ENCODE data around the gene DDX51.

The DDX51 gene

GRCh38 chr12:132186857-132187620 lies 42.9 kb upstream of the DDX51 start:
- Histone ChIP-seq H3K4me3 (ENCODE audit: low read depth, low read length) (no peak overlapping the region), H3K4me1 (ENCODE audit: control insufficient read depth, insufficient read depth, low read length) (peaks cover 9% of the 10 kb centered on the region; the same call in 1 of the 2 replicates), H3K27me3 (ENCODE audit: control insufficient read depth, insufficient read depth, low read length) (peaks cover 100% of the 10 kb centered on the region)

GRCh38 chr12:132186208-132186856 lies 42.2 kb upstream of the DDX51 start:
- no peaks in the 10 kb centered on the region for H3K36me3 ChIP-seq (ENCODE audit: control insufficient read depth, insufficient read depth, low read length)
- H3K4me1 ChIP-seq (ENCODE audit: control insufficient read depth, insufficient read depth, low read length) = peaks cover 9% of the 10 kb centered on the region; the same call in 1 of the 2 replicates
- no peak overlapping the region for H3K27ac ChIP-seq (ENCODE audit: low read depth, low read length)
- no peak overlapping the region for H3K9ac ChIP-seq (ENCODE audit: low read length)
- H3K27me3 ChIP-seq (ENCODE audit: control insufficient read depth, insufficient read depth, low read length) = peaks cover 98% of the 10 kb centered on the region
- no peaks in the 10 kb centered on the region for H3K9me3 ChIP-seq (ENCODE audit: control insufficient read depth, insufficient read depth, low read depth, low read length)
- no peak overlapping the region for H3K4me3 ChIP-seq (ENCODE audit: low read depth, low read length)

More at GRCh38 chr12:132186857-132187620, 42.9 kb upstream of the DDX51 start:
- no peaks in the 10 kb centered on the region for H3K36me3 ChIP-seq (ENCODE audit: control insufficient read depth, insufficient read depth, low read length)
- no peak overlapping the region for H3K27ac ChIP-seq (ENCODE audit: low read depth, low read length)
- H3K9ac ChIP-seq (ENCODE audit: low read length) = no peak overlapping the region
- no peaks in the 10 kb centered on the region for H3K9me3 ChIP-seq (ENCODE audit: control insufficient read depth, insufficient read depth, low read depth, low read length)

GRCh38 chr12:132185705-132186104 lies 41.6 kb upstream of the DDX51 start:
- Histone ChIP-seq H3K27me3 (ENCODE audit: control insufficient read depth, insufficient read depth, low read length) (peaks cover 98% of the 10 kb centered on the region), H3K27ac (ENCODE audit: low read depth, low read length) (no peak overlapping the region), H3K9me3 (ENCODE audit: control insufficient read depth, insufficient read depth, low read depth, low read length) (no peaks in the 10 kb centered on the region), H3K4me3 (ENCODE audit: low read depth, low read length) (no peak overlapping the region), H3K4me1 (ENCODE audit: control insufficient read depth, insufficient read depth, low read length) (peaks cover 9% of the 10 kb centered on the region; the same call in 1 of the 2 replicates), H3K9ac (ENCODE audit: low read length) (no peak overlapping the region), H3K36me3 (ENCODE audit: control insufficient read depth, insufficient read depth, low read length) (no peaks in the 10 kb centered on the region)

- H3K27ac ChIP-seq (ENCODE audit: low read depth, low read length) = no peak overlapping the region
- no peak overlapping the region for H3K9ac ChIP-seq (ENCODE audit: low read length)
- peaks cover 95% of the 10 kb centered on the region for H3K27me3 ChIP-seq (ENCODE audit: control insufficient read depth, insufficient read depth, low read length)
- no peaks in the 10 kb centered on the region for H3K36me3 ChIP-seq (ENCODE audit: control insufficient read depth, insufficient read depth, low read length)
- H3K4me3 ChIP-seq (ENCODE audit: low read depth, low read length) = no peak overlapping the region
- H3K4me1 ChIP-seq (ENCODE audit: control insufficient read depth, insufficient read depth, low read length) = peaks cover 5% of the 10 kb centered on the region; the same call in 1 of the 2 replicates
- H3K9me3 ChIP-seq (ENCODE audit: control insufficient read depth, insufficient read depth, low read depth, low read length) = no peaks in the 10 kb centered on the region
These were observed 38.7 kb upstream of the DDX51 start for GRCh38 chr12:132182711-132183365.

- Histone ChIP-seq H3K9me3 (ENCODE audit: control insufficient read depth, insufficient read depth, low read depth, low read length) (no peaks in the 10 kb centered on the region), H3K36me3 (ENCODE audit: control insufficient read depth, insufficient read depth, low read length) (no peaks in the 10 kb centered on the region), H3K4me1 (ENCODE audit: control insufficient read depth, insufficient read depth, low read length) (peaks cover 5% of the 10 kb centered on the region; the same call in 1 of the 2 replicates), H3K27ac (ENCODE audit: low read depth, low read length) (no peak overlapping the region), H3K27me3 (ENCODE audit: control insufficient read depth, insufficient read depth, low read length) (peaks cover 91% of the 10 kb centered on the region), H3K4me3 (ENCODE audit: low read depth, low read length) (no peak overlapping the region), H3K9ac (ENCODE audit: low read length) (no peak overlapping the region)
These were observed 38.1 kb upstream of the DDX51 start for GRCh38 chr12:132182206-132182710.

GRCh38 chr12:132181570-132182200 lies 37.6 kb upstream of the DDX51 start:
- Histone ChIP-seq H3K4me3 (ENCODE audit: low read depth, low read length) (no peak overlapping the region), H3K27ac (ENCODE audit: low read depth, low read length) (no peak overlapping the region), H3K27me3 (ENCODE audit: control insufficient read depth, insufficient read depth, low read length) (peaks cover 91% of the 10 kb centered on the region), H3K36me3 (ENCODE audit: control insufficient read depth, insufficient read depth, low read length) (no peaks in the 10 kb centered on the region), H3K9ac (ENCODE audit: low read length) (no peak overlapping the region), H3K4me1 (ENCODE audit: control insufficient read depth, insufficient read depth, low read length) (peaks cover 5% of the 10 kb centered on the region; the same call in 1 of the 2 replicates), H3K9me3 (ENCODE audit: control insufficient read depth, insufficient read depth, low read depth, low read length) (no peaks in the 10 kb centered on the region)

GRCh38 chr12:132180648-132181546 lies 36.8 kb upstream of the DDX51 start:
- no peak overlapping the region for H3K9ac ChIP-seq (ENCODE audit: low read length)
- peaks cover 5% of the 10 kb centered on the region; the same call in 1 of the 2 replicates for H3K4me1 ChIP-seq (ENCODE audit: control insufficient read depth, insufficient read depth, low read length)
- peaks cover 84% of the 10 kb centered on the region for H3K27me3 ChIP-seq (ENCODE audit: control insufficient read depth, insufficient read depth, low read length)
- no peak overlapping the region for H3K27ac ChIP-seq (ENCODE audit: low read depth, low read length)
- H3K4me3 ChIP-seq (ENCODE audit: low read depth, low read length) = no peak overlapping the region
- H3K36me3 ChIP-seq (ENCODE audit: control insufficient read depth, insufficient read depth, low read length) = no peaks in the 10 kb centered on the region
- H3K9me3 ChIP-seq (ENCODE audit: control insufficient read depth, insufficient read depth, low read depth, low read length) = no peaks in the 10 kb centered on the region

GRCh38 chr12:132179431-132180362 lies 35.6 kb upstream of the DDX51 start:
- H3K27ac ChIP-seq (ENCODE audit: low read depth, low read length) = no peak overlapping the region
- no peak overlapping the region for H3K9ac ChIP-seq (ENCODE audit: low read length)
- peaks cover 80% of the 10 kb centered on the region for H3K27me3 ChIP-seq (ENCODE audit: control insufficient read depth, insufficient read depth, low read length)
- H3K4me3 ChIP-seq (ENCODE audit: low read depth, low read length) = no peak overlapping the region
- no peaks in the 10 kb centered on the region for H3K36me3 ChIP-seq (ENCODE audit: control insufficient read depth, insufficient read depth, low read length)
- no peaks in the 10 kb centered on the region for H3K9me3 ChIP-seq (ENCODE audit: control insufficient read depth, insufficient read depth, low read depth, low read length)
- peaks cover 5% of the 10 kb centered on the region; the same call in 1 of the 2 replicates for H3K4me1 ChIP-seq (ENCODE audit: control insufficient read depth, insufficient read depth, low read length)

- Histone ChIP-seq H3K27me3 (ENCODE audit: control insufficient read depth, insufficient read depth, low read length) (peaks cover 80% of the 10 kb centered on the region), H3K4me3 (ENCODE audit: low read depth, low read length) (no peak overlapping the region), H3K9me3 (ENCODE audit: control insufficient read depth, insufficient read depth, low read depth, low read length) (no peaks in the 10 kb centered on the region), H3K4me1 (ENCODE audit: control insufficient read depth, insufficient read depth, low read length) (peaks cover 5% of the 10 kb centered on the region; the same call in 1 of the 2 replicates), H3K27ac (ENCODE audit: low read depth, low read length) (no peak overlapping the region), H3K9ac (ENCODE audit: low read length) (no peak overlapping the region), H3K36me3 (ENCODE audit: control insufficient read depth, insufficient read depth, low read length) (no peaks in the 10 kb centered on the region)
These were observed 34.8 kb upstream of the DDX51 start for GRCh38 chr12:132178801-132179401.

All from HUES6 (cell line).